DMS79 (cell line): ENCODE results near the gene OR51E1.

Experiments
- DNase-seq: peaks from one replicate; lab custom pipeline; 2025; lab: John Stamatoyannopoulos, UW

Gene OR51E1

DNA sequence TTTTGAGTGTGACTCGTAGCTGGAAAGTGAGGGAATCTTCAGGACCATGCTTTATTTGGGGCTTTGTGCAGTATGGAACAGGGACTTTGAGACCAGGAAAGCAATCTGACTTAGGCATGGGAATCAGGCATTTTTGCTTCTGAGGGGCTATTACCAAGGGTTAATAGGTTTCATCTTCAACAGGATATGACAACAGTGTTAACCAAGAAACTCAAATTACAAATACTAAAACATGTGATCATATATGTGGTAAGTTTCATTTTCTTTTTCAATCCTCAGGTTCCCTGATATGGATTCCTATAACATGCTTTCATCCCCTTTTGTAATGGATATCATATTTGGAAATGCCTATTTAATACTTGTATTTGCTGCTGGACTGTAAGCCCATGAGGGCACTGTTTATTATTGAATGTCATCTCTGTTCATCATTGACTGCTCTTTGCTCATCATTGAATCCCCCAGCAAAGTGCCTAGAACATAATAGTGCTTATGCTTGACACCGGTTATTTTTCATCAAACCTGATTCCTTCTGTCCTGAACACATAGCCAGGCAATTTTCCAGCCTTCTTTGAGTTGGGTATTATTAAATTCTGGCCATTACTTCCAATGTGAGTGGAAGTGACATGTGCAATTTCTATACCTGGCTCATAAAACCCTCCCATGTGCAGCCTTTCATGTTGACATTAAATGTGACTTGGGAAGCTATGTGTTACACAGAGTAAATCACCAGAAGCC is 11.0 kb downstream of the OR51E1 start:
- no peak for DNase-seq

DNA sequence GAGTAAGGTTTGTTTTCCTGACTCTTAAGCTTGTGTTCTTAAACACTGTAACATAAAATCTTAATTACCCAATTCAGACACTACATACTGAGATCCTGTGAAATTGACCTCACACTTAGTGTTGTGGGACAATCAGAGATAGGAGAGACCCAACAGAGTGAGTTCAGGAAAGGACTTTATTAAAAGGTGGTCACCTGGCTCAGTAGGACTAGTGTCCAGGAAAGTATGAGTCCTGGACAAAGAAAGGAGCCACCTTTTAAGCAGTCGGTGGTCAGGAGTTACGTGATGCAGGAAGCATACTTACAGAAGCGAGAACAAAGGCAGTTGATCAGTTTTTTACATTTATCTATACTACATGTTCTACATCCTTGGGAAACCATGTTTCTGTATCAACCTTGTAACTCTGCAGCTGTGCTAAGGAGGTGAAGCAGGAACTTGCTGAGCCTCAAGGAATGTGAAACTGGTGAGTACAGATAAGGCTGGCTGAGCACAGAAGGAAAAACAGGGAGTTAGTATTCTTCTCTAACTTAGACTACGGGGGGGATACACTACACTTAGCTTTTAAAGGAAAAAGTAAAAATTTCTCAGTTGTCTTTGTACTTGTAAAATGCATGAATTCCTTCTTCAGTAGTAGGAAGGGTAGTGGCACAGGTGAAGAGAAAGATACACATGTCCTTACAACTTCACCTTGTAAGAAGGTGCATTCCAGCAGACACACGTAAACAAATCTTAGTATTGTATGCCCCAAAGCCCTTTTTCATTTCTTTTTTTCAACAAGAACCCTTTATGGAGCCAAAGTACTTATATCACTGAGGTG is 15.1 kb downstream of the OR51E1 start:
- no peak for DNase-seq

DNA sequence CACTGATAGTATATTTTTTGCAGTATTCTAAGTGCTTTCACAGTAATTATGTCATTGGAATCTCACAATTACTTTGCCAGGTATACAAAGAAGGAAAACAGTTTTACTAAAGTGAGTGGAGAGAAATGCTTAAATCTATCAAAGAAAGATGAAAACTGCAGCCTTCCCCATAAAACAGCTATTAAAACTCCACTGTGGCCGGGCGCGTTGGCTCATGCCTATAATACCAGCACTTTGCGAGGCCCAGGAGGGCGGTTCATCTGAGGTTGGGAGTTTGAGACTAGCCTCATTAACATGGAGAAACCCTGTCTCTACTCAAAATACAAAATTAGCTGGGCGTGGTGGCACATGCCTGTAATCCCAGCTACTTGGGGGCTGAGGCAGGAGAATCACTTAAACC is 19.1 kb downstream of the OR51E1 start:
- no peak for DNase-seq

DNA sequence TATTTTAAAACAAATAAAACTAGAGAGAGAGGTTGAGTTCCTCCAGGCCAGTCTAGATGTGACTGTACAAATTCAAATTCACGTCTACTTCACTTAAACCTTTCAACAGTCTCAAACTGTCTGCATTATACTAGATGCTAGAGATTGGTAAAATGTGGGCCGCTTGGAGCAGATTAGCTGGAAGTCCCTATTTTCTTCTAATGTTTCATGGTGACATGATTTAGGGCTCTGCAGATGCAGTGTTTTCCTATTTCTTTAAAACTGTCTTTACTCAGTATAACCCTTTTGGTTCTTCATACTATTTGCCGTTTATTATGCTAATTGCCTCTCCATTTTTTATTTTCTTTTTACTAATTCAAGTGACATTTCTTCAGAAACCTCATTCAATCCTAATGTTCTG is 20.4 kb downstream of the OR51E1 start:
- DNase-seq = no peak

DNA sequence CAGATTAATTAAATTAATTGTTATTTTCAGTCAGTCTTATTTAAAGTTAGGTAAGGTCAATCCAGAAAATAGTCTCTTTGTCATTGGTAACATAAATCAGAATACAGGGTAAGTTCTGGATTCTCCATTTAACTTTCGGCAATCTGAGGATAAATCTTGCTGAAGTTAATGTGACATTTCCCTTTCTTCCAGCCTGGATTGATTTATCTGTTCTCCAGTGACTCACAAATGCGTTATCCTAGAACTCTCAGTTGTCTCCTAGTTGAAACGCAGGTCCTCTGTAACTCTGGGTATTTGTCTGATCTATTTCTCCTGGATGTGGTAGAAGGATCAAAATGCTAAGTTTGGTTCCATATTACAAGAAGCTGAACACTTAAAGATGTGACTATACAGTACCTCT is 21.0 kb downstream of the OR51E1 start:
- DNase-seq = no peak

DNA sequence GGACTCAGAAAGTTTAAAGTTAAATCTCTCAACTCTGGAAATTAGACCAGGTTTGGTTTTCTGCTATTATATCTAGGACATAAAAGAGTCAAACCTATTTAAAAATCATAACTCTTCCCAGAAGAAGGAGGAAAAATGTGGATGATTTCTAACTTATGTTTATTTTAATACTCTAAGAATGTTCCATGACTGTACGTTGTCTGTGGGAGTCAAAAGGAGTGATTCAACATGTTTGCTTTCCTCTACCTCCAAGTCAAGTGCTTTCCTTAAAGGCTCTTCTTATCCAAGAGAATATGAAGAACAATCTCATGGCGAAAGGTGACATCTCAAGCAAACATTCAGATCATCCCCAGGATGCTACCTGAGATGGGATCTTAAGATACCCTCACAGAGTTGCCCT is 21.6 kb downstream of the OR51E1 start:
- no peak for DNase-seq

DNA sequence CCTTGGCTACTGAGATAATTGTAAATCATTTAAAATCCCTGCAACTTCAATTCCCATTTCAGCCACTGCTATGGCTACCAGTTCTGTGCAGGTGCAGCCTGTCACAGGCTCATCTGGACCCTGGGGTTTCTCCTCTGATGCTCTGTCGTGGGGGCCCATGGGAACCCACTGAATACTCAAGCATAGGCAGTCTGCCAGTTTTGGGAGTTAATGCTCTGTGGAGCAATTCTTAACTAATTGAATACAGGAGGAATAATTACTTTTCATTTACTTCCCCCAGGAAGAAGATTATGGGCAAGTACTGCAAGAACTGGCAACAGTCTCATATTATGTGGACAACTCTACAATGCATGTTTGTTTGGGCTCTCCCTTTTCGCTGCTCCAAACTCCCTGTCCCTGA is 28.0 kb downstream of the OR51E1 start:
- peak; percentile 88 for DNase-seq

DNA sequence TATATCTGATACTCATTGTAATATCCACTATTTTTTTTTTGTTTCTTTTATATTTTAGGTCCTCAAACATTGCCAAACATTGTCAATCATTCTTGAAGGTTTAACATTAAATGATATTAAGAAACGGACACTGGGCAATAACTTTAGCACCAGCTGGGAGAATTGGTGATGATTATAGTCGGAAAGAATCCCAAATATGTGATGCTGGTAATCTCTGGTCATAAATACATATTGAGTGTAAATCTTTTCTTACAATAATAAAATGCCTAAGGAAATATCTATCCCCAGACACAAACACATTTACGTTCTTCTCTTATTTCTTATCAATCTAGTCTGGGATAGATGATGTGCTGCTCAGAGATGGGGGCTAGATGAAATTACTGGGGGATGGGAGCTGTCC is 28.7 kb downstream of the OR51E1 start:
- no peak for DNase-seq

DNA sequence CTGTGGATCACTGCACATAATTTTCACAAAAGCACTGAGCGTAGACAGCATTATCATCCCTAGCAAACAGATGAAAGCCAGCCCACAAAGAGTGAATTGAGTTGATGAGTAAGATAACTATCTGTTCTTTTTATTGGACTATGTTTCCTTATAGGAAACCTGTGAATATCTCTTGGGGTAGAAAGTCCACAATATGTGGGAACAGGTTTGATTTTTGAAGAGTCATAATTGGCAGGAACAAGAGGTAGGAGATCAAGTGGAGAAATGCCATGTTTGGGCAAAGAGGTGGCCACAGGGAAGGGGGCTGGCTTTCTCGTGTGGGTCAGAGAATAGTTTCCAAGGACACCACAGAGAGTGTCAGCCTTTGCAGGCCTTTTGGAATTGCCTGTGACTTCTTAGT is 30.0 kb downstream of the OR51E1 start:
- DNase-seq = no peak

DNA sequence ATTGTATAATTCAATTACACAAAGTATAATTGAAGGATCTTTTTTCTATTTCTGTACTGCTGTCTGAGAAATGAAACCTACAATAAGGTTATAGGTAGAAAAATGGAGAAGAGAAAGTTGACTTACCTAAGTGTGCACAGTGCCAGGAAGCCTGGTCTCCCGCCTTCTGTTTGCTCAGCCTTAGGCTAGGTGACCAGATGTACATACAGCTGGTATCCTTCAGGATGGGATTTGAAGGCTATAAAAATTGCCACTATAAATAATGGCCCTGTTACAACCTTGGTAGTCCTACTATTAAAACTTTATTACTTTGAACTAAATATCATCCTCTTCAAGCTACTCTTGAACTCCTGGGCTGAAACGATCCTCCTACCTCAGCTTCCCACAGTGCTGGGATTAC is 34.2 kb downstream of the OR51E1 start:
- DNase-seq = peak; percentile 21

DNA sequence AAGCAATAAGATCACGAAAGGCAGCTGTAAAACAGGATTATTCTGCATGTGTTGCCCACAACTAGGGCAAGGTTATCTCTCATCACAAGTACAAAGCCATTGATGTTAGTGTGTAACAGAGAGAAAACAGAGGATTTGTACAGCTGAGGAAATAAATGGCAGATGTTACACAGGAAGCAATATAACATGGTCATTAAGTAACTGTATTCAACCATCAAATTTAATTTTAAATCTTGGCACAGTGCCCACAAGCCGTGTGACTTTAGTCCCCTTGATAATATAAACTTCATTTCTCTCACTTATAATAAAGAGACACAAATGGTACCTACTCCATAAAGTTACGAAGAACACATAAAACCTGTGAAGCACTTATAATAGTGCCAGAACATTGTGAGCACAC is 36.6 kb downstream of the OR51E1 start:
- peak; percentile 48 for DNase-seq

DNA sequence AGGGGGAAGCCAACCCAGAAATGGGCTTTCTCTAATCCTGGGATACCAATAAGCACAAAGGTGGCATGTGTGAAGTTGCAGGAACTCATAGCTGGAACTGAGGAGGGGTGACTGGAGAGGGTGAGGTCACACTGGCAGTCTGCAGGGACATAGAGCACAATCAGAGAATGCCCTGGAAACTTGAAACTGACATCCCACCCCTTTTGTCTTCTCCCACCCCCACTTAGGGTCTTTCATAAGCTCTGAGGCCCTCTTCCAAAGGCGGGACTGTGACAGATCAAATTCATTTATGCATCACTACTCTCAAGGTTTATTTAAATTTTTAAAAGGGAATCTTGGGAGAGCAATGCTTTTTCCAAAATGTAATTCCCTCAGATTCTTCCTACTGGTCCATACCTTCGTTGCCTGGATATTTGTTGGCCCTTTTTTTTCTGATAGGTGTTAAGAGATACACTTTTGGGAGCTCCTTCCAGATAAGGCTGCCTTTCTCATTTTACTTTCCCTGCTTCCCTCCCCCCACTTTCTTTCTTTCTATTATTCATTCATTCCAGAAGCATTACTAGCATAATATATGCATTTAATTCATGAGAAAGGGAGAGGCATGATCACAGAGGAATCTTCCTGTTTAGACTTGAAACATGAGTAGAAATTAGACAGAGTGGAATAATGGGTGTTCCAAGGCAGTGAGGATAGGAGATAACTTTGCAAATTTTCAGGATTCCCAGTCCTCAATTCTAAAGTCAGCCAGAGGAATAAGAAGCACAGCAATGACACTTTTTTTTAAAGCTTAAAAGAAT is 39.0 kb downstream of the OR51E1 start:
- DNase-seq = no peak

DNA sequence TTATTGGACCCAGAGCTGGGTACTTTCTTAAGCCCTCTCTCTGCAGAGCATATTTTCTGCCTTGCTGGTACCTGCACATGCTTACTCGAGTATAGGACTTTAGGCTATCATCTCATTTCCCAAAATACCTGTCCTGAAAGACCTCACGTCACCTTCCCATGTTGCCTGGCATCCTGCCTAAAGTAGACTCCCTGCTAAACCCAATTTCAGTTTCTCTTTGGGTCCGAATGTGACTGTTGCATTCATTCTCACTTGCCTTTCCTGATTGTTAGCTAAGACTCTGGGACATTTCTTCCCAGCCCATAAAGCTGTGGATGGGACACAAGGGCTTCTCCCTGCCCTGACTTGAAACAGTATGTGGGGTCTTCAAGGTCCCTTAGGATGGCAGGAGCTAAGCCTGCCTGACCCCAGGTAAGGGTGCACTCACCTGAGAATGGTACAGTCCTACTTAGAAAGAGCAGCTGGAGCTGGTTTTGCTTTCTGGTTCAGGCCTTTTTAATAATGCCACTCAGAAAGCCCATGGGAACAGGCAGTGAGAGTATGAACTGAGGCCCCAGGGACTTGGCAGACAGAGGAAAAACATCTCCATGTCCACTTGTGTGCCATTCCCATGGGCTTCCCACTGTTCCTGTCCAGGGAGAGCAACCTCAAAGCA is 41.0 kb downstream of the OR51E1 start:
- peak; percentile 17 for DNase-seq

DNA sequence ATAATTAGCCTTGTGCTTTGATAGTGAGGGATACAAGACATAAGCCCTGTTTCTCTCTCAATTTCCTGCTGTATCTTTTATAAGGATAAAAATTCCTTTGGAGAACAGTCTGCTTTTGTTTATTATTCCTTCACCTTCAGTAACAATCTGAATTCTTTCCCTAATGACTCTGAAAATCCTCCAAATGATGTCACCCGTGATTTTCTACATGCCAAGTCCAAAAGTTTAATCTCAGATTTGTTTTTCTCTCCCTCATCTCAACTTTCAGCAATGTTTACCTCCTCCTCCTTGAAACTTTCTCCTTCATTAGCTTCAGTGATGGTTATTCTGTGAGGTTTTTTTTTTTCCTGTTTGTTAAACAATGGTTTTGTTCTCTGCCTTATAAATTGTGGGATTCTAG is 51.7 kb downstream of the OR51E1 start:
- DNase-seq = peak; percentile 39

DNA sequence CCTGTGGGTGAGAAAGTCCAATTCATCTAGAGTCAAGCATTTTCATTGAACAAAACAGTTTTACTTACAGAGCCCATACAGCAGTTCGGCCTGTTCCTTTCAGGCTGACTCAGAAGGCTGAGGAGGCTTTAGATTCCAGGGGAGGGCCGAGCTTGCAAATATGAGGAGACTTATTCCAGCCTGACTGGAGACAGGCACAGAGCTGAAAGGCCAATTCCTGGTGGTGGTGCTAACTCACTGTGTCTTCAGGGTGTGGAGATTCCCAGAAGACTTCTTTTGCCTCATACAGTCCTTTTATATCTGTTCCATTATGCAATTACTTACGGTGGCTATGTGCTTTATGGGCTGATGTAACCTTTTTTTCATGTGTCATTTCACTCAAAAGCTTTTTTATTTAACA is 53.8 kb downstream of the OR51E1 start, which contains the start of gene OR51E2:
TSS of gene OR51E2 (minus strand) at position 269 of the 400 bp plus-strand sequence. CDS start 15,142 bp downstream, outside the sequence.
- no peak for DNase-seq

DNA sequence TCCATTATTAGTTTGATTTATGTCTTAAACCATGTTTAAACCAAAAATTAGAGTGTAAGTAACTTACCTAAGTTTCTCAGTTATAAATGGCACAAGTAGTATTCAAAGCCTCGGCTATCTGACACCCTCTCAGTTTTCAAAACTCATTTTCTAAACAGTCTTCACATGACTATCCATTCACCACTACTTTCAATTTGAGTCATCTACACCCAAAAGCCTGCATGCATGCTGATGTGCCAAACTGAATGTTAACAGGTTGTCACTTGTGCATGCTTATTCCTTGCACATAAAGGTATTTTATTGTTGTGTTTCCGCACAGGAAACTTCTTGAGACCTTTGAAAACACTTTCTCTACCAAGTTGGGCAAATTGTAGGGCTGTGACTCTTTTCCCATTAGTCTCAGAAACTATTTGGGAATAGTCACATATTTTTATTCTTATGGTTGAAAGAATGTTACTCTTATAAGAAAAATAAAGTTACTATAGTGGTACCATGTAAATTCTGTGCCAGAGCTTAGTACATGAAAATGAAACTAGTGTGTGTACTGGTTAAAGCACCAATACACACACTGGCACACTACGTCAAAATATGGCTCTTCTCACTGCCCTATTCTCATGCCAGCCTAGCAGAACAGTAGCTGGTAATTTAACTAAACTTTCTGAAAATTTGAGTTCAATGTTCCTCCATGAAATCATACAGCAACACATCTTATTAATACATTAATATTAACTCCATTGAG is 56.1 kb downstream of the OR51E1 start:
- no peak for DNase-seq

DNA sequence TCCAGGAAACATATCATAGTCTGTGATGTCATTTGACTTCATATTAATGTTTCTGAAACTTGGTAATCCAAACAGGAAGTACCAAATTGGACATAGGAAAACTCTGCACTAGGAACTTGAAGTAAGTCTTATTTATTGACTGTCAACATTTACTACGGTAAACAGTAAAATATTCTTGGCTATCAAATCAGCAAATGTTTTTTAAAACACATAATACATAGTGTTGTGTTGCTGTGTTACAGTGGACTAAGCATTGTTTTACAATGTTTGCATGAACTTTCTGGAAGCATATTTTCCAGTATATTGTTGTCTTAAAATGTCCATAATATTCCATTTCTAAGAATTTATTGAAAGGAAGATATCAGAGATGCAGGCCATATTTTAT is 56.6 kb downstream of the OR51E1 start:
- no peak for DNase-seq

DNA sequence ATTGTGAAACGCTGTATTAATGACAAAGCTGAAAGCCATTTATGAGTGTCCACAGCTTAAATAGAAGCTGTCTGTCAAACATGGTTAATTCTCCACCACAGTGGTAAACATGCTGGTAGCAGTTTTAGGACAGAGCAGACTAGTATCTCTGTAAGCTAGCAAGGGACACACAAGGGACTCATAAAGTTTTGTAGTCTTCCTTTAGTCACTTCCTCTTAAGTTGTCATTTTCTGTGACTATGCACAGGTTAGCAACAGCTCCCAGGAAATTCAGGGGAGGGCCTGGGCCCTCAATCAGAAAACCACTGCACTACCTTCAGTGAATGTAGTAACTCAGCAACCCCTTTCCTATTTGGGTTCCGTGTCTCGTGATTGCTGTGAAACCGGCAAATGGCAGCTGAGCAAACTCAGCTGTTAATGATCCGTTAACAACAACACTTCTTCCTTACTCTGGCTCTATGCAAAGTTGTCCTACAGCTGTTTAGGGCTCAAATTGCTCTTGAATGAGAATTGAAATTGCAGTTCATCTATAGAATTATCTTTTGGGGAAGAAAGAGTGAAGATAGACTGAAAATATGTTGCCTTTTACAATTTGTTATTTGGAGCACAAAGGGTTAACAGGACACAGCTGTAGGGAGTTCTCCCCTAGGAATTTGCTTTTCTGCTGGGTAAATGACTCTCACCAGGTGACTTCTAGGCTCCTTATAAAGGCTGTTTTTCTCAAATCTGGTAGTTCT is 60.4 kb downstream of the OR51E1 start, which contains the start of gene MMP26:
TSS of gene MMP26 (plus strand) at position 731 of the 736 bp plus-strand sequence.
- DNase-seq = peak; percentile 95

DNA sequence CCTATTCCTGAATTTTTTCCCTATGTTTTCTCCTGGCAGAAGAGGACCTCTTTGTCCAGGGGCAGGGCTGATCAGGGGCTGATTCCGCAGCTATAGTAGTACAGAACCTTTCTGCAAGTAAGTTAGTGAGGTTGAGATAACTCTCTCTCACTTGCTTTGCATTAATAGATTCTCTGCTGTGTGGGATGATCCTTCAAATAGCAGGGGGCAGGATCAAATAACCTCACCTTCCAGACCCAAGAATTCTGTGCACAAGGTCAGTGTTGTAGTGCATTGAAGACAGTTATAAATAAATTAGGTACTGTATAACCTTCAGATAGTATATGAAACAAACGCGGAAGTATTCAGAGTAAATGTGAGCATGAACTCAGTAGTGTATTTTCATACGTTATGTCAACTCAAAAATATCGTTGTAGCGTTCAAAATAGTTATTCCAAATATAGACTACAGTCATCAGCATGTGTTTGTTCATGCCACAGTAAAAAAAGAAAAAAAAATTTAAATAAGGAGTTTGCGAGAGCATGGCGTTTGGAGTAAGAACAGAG is 61.1 kb downstream of the OR51E1 start:
- DNase-seq = no peak
